Colonic mucosa (tissue), 4 donors: ENCODE data around the gene DNAH2. TPM values are rescaled to one million over a fixed set of nuclear protein-coding genes. Genes with fewer than 3 reads are reported as not detected.

ENCODE experiments used
- DNase-seq: peaks from one replicate; pipeline ENCODE4 v3.0.0-alpha.2; 2020
- H3K27ac ChIP-seq: fragments of 200-600 bp; one replicate; pipeline ENCODE4 v1.8.0; 2021
- H3K27me3 ChIP-seq: fragments of 200-600 bp; one replicate; pipeline ENCODE4 v1.8.0; 2021
- H3K36me3 ChIP-seq: fragments of 200-600 bp; one replicate; pipeline ENCODE4 v1.8.0; 2021
- H3K4me1 ChIP-seq: fragments of 200-600 bp; one replicate; pipeline ENCODE4 v1.8.0; 2021; ENCODE audit warnings: mild to moderate bottlenecking
- H3K4me3 ChIP-seq: fragments of 200-600 bp; one replicate; pipeline ENCODE4 v1.8.0; 2021
- H3K9ac ChIP-seq, 2 donors: one replicate each; pipeline ENCODE4 v1.7.0; 2013; ENCODE audit warnings: control low read depth in 2 of 2, low read depth in 2 of 2, low read length in 2 of 2
- H3K9me3 ChIP-seq: fragments of 200-600 bp; one replicate; pipeline ENCODE4 v1.8.0; 2021
- intact Hi-C: fragments of 100-400 bp; cut with DNase I; formaldehyde crosslinking; loops from one replicate; pipeline ENCODE4 v1.14.1; 2022
- total RNA-seq, 2 donors: library from RNA; stranded (reverse); fragmentation: NEBNext Ultra II Directional in 1 of 2; extraction: Animal tissue kit (Norgen Biotek cat#: 25700) in 1 of 2; gene quantifications; one replicate each; pipeline ENCODE4 v1.2.1, GENCODE V29; 2021
- TF ChIP-seq, protein P1 (sequence below): fragments of 200-600 bp; IDR thresholded peaks from one replicate; pipeline ENCODE4 v1.8.0; 2022; ENCODE audit warnings: antibody characterized with exemption, mild to moderate bottlenecking
- donor health status: healthy.
- donor health status: DM: no; HTN: no; CAD: no.
- donor health status: DM: no; HTN: no; CAD: no.

DNAH2 gene
- total RNA-seq, 2 donors from 2014 or later, result 0.32 to 0.62 TPM

DNA sequence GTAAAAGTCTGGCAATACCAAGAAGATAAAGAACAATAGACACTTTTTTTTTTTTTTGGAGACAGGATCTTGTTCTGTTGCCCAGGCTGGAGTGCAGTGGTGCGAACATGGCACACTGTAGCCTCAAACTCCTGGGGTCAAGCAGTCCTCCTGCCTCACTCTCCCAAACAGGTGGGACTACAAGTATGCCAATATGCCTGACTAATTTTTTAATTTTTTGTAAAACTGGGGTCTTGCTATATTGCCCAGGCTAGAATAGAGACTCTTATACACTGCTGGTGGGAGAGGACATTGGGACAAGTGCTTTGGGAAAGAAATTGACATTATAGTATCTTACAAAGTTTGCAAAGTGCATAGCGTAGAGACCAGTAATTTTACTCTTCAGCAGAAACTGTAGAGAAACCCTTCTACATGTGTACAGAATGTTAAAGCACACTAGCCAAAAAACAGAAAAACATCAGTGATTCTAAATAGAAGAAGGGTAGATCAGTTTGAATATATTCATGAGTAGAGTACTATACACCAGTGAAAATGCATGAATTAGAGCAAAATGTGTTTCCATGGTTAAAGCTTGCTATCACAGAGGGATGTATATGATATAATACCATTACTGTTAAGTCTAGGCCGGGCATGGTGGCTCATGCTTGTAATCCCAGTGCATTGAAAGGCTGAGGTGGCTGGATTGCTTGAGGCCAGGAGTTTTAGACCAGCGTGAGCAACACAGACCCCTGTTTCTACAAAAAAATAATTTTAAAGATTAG is 19.5 kb upstream of the DNAH2 start:
- Histone ChIP-seq H3K9ac (no peak overlapping the region), H3K4me3 (no peak overlapping the region), H3K4me1 (no peaks in the 10 kb centered on the region), H3K36me3 (no peaks in the 10 kb centered on the region), H3K27ac (no peak overlapping the region), H3K9me3 (no peaks in the 10 kb centered on the region), H3K27me3 (no peaks in the 10 kb centered on the region)
- TF ChIP-seq, protein P1, sequence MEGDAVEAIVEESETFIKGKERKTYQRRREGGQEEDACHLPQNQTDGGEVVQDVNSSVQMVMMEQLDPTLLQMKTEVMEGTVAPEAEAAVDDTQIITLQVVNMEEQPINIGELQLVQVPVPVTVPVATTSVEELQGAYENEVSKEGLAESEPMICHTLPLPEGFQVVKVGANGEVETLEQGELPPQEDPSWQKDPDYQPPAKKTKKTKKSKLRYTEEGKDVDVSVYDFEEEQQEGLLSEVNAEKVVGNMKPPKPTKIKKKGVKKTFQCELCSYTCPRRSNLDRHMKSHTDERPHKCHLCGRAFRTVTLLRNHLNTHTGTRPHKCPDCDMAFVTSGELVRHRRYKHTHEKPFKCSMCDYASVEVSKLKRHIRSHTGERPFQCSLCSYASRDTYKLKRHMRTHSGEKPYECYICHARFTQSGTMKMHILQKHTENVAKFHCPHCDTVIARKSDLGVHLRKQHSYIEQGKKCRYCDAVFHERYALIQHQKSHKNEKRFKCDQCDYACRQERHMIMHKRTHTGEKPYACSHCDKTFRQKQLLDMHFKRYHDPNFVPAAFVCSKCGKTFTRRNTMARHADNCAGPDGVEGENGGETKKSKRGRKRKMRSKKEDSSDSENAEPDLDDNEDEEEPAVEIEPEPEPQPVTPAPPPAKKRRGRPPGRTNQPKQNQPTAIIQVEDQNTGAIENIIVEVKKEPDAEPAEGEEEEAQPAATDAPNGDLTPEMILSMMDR, result no peak
- no peak for DNase-seq
- intact Hi-C loops, result no loop called here

DNA sequence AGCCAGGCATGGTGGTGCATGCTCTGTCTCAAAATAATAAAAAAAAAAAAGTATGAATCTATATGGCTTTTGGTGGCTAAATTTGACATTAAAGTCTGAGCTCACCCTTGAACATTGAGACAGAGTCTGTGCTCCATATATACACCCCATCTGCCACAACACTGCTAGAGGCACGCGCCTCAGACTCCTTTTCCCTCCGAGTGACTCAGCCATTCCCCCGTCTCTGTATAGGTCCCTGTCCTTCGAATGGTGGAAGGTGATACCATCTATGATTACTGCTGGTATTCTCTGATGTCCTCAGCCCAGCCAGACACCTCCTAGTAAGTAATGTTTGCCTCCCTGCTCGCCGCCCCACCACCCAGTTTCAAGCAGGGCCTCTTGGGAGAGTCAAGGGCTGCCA is 17.0 kb upstream of the DNAH2 start:
- no peak overlapping the region for H3K9ac ChIP-seq
- no peak overlapping the region for H3K4me3 ChIP-seq
- no peaks in the 10 kb centered on the region for H3K4me1 ChIP-seq
- intact Hi-C loops, result no loop called here
- H3K27me3 ChIP-seq, result peaks cover 13% of the 10 kb centered on the region
- H3K36me3 ChIP-seq, result no peaks in the 10 kb centered on the region
- DNase-seq, result no peak
- H3K27ac ChIP-seq, result no peak overlapping the region
- TF ChIP-seq, protein P1, result no peak
- H3K9me3 ChIP-seq, result no peaks in the 10 kb centered on the region

DNA sequence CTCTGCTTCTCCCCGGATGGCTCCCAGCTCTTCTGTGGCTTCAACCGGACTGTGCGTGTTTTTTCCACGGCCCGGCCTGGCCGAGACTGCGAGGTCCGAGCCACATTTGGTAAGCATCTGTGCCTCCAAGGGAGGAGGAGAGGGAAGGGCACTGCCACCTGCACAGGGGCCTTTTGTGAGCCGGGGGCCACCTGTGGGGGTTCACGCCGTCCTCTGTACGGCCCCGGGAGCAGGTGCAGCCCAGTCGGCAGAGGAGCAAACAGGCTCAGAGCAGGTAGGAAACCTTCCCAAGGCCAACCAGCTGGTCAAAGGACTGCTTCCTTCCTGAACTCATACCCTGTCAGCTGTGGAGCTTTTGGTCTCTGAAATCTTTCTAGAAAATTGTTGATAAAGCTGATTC is 15.9 kb upstream of the DNAH2 start:
- H3K4me3 ChIP-seq, result no peak overlapping the region
- H3K9me3 ChIP-seq, result no peaks in the 10 kb centered on the region
- H3K36me3 ChIP-seq, result no peaks in the 10 kb centered on the region
- intact Hi-C loops, result no loop called here
- peaks cover 18% of the 10 kb centered on the region for H3K27me3 ChIP-seq
- no peak overlapping the region for H3K9ac ChIP-seq
- TF ChIP-seq, protein P1, result no peak
- H3K27ac ChIP-seq, result no peak overlapping the region
- no peak for DNase-seq
- no peaks in the 10 kb centered on the region for H3K4me1 ChIP-seq

DNA sequence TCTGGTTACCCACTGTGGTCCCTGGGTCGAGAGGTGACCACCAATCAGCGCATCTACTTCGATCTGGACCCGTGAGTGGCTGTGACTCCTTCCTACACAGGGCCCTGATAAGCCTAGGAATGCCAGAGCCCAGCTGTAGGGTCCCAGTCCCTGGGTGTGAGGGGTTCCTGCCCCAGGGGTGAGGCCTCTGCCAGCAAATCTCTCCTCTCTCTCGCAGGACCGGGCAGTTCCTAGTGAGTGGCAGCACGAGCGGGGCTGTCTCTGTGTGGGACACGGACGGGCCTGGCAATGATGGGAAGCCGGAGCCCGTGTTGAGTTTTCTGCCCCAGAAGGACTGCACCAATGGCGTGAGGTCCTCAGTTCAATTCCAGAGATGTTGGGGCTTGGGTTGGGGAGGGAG is 14.8 kb upstream of the DNAH2 start:
- Histone ChIP-seq H3K27me3 (peaks cover 18% of the 10 kb centered on the region), H3K4me1 (no peaks in the 10 kb centered on the region)

DNA sequence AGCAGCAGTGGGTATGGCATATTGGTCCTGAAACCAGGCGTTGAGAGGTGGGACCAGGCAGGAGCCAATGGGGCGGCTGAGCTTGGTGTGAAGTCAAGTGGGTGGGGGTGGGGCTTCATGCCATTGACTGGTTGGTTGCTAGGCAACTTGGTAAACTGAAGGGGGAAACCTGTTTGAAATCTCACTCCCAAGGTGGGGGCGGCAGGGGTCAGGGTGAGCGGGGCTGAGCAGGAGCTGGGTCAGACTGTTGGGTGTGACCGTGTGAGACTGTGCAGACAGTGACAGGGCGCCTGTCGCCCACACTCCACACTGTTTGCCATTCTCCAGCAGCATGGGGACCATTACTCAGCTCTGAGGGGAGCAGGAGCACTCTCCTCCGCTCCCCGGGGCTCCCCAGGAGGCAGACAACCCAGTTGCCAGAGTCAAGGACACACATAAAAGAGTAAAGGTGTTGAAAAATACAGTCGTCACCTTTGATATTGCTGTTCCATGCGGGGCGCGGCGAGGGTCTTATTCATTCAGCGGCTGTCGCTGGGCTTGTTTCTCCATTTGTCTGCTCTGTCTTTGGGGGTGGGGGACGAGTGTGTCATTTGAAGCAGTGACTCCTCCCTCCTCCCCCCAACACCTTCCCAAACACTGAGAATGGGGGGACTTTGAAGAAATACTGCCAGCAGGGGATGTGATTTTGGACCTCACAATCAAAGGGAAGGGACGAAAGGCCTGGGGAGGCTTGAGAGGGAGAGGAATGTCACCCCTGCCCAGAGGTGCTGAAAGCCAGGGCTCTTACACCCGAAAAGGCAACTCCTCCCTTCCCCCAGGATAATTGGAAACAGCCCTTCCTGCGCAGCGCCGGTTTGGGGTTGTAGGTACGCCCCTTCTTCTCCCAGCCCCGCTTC is 13.7 kb upstream of the DNAH2 start:
- Histone ChIP-seq H3K4me3 (no peak overlapping the region), H3K4me1 (no peaks in the 10 kb centered on the region), H3K27ac (no peak overlapping the region), H3K36me3 (no peaks in the 10 kb centered on the region), H3K27me3 (peaks cover 18% of the 10 kb centered on the region), H3K9me3 (no peaks in the 10 kb centered on the region), H3K9ac (no peak overlapping the region)
- TF ChIP-seq, protein P1, result no peak
- DNase-seq, result no peak
- intact Hi-C loops, result no loop called here

More for the DNA sequence above, 14.8 kb upstream of the DNAH2 start:
- Histone ChIP-seq H3K9ac (no peak overlapping the region), H3K4me3 (no peak overlapping the region), H3K36me3 (no peaks in the 10 kb centered on the region), H3K9me3 (no peaks in the 10 kb centered on the region), H3K27ac (no peak overlapping the region)
- DNase-seq, result no peak
- intact Hi-C loops, result no loop called here
- TF ChIP-seq, protein P1, result no peak
